VCaP (cell line): ENCODE data around the gene PSME3IP1.

ENCODE experiments used
- H3K27ac ChIP-seq: fragments of 450-650 bp; 2 replicates; pipeline ENCODE4 v1.5.1; 2017
- CTCF ChIP-seq: fragments of 450-650 bp; conservative IDR thresholded peaks from 2 replicates; pipeline ENCODE4 v1.5.1; 2017; ENCODE audit warnings: mild to moderate bottlenecking, moderate library complexity

Gene PSME3IP1

GRCh38 chr16:57186872-57187854 is 1.3 kb upstream of the PSME3IP1 start:
- peak overlapping the region; percentile 86 for H3K27ac ChIP-seq
- no peak for TF ChIP-seq CTCF

GRCh38 chr16:57185446-57185944 is 344 bp downstream of the PSME3IP1 start:
- peak overlapping the region; percentile 86 for H3K27ac ChIP-seq
- TF ChIP-seq CTCF = no peak

- H3K27ac ChIP-seq = peak overlapping the region; percentile 86
Observed at GRCh38 chr16:57184887-57185445, 873 bp downstream of the PSME3IP1 start.

GRCh38 chr16:57184113-57184512 is 1.7 kb downstream of the PSME3IP1 start:
- no peak for TF ChIP-seq CTCF
- H3K27ac ChIP-seq = no peak overlapping the region

More at GRCh38 chr16:57184887-57185445, 873 bp downstream of the PSME3IP1 start:
- TF ChIP-seq CTCF = no peak

GRCh38 chr16:57179215-57179828 is 6.5 kb downstream of the PSME3IP1 start:
- H3K27ac ChIP-seq = no peak overlapping the region
- TF ChIP-seq CTCF = no peak

- no peak overlapping the region for H3K27ac ChIP-seq
- TF ChIP-seq CTCF = no peak
Observed at GRCh38 chr16:57178793-57179212, 7.0 kb downstream of the PSME3IP1 start.

GRCh38 chr16:57178196-57178595 is 7.6 kb downstream of the PSME3IP1 start:
- no peak for TF ChIP-seq CTCF
- H3K27ac ChIP-seq = no peak overlapping the region
